NOMO-1 (cell line): Measurements from ENCODE around the gene TRIM56.
"Not testable (repeated sequence)": the region's sequence is repeated elsewhere in the genome, so short reads cannot be mapped to it uniquely, and the experiment has no call there.

Source experiments
- DNase-seq, 2 experiments: peaks; one replicate each; lab custom pipeline; 2025; ENCODE audit not compliant: unreplicated experiment in 2 of 2; lab: John Stamatoyannopoulos, UW

TRIM56 gene

DNA sequence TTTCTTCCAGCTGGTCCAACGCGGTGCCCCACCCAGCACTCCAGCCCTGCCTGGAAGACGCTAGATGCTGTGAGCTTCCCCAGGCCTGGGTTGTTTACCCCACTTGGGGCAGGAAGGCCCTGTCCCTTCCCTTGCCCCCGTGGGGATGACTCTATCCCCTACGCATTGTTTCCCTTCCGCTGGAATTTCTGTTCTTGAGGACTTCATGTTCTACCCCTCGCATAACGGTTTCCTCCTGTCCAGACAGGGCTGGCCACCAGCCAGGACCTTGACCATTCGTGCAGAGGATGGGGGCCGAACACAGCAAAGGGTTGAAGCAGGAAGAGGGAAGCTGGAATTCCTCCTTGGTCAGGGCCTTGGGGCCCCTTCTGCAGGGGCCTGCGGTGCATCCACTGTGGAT, 27.0 kb downstream of the TRIM56 start:
- DNase-seq = no peak

DNA sequence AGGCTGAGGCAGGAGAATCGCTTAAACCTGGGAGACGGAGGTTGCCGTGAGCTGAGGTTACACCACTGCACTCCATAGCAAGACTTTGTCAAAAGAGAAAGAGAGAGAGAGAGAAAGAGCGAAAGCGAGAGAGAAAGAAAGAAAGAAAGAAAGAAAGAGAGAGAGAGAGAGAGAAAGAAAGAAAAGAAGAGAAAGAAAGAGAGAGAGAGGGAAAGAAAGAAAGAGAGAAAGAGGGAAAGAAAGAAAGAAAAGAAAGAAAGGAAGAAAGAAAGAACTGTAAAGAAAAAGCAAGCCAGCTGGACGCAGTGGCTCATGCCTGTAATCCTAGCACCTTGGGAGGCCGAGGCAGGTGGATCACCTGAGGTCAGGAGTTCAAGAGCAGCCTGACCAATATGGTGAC, 27.9 kb downstream of the TRIM56 start:
- DNase-seq = not testable (repeated sequence)

DNA sequence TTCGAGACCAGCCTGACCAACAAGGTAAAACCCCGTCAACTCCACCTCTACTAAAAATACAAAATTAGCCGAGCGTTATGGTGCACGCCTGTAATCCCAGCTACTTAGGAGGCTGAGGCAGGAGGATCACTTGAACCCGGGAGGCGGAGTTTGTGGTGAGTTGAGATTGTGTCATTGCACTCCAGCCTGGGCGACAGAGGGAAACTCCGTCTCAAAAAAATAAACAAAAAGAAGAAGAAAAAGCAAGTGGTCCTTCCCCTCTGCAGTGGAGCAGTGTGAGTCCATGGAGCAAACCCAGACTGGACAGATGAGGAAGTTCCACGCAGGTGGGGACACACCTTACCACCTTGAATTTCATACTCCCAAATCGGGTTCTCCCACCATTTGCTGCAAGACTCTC, 28.6 kb downstream of the TRIM56 start:
- DNase-seq = no peak

DNA sequence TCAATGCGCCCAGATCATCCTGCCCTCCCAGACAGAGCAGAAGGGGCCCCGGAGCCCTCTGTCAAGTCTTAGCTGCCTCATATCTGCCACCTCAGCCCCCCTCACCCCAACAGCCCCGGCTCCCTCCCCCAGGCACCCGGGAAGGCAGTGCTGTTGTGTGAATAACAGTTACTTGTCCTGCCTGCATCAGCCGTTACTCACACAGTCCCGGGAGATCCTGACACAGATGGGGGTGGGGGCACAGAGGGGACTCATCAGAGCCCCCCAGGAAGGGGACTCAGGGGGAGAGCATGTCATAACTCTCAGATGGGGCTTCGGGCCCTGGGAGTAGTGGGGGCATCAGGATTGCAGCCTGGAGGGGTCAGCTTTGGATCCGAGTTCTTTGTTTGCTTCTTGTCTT, 29.2 kb downstream of the TRIM56 start:
- DNase-seq = no peak

DNA sequence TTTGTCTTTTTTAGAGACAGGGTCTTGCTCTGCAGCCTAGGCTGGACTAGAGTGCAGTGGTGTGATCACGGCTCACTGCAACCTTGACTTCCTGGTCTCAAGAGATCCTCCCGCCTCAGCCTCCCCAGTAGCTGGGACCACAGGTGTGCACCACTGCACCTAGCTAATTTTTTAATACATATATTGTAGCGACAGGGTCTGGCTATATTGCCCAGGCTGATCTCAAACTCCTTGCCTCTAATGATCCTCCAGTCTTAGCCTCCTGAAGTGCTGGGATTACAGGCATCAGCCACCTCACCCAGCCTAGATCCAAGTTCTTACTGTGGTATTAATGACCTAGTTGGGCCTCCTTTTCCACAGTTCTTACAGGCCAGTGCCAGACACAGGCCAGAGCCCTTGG, 29.9 kb downstream of the TRIM56 start:
- DNase-seq = no peak

DNA sequence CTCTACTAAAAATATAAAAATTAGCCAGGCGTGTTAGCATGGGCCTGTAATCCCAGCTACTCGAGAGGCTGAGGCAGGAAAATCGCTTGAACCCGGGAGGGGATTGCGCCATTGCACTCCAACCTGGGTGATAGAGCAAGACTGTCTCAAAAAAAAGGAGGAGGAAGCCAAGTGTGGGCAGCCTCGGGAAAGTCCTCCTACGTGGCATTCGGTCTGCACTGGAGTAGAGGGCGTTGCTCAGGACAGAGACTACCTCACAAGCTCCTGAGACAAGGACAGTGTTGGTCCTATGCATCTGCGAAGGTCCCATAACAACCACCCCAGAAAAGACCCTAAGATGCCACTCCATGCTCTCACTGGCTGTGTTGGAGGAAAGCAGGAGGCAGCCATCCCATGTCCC, 31.6 kb downstream of the TRIM56 start:
- no peak for DNase-seq

DNA sequence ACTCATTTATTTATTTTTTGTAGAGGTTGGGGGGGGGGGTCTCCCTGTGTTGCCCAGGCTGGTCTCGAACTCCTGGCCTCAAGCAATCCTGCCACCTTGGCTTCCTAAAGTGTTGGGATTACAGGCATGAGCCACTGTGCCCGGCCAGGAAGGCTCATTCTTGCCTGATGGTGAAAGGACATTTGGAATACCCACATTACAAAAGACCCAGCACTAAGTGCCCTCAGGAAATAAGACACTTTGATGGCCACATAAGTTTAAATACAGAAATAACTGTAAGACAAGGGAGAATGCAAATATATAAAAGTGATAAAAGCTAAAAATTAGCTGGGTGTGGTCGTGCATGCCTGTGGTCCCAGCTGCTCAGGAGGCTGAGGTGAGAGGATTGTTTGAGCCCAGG, 33.6 kb downstream of the TRIM56 start:
- no peak for DNase-seq

DNA sequence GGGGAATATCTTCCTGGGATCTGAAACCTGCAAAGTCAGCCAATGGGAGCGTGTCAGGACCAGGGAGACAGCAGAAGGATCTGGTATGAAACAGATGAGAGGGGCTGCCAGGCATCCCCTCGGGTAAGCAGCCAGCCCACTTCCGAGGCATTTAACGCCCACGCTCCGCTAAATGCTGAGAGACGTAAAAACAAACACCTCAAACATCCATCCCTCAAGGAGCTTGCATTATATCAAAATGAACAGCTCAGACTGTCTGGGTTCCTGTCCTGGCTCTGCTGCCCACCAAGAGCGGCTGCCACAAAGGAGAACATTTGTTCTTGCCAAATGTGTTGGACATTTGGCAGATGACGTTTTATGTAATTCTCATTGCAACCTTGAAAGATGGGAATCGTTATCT, 34.6 kb downstream of the TRIM56 start:
- DNase-seq = no peak

DNA sequence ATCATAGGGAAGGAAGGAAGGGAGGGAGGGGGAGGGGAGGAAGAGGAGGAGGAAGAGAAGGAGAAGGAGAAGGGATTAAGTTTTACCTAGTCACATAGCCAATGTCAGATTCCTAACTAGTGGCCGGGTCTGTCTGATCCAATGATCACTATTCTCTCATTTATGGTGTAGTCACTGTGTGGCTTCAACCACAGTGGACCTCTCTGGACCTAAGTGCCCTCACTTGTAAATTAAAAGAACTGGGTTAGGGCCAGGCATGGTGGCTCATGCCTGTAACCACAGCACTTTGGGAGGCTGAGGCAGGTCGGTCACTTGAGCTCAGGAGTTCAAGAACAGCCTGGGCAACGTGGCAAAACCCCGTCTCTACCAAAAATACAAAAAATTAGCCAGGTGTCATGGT, 35.0 kb downstream of the TRIM56 start:
- DNase-seq = no peak

DNA sequence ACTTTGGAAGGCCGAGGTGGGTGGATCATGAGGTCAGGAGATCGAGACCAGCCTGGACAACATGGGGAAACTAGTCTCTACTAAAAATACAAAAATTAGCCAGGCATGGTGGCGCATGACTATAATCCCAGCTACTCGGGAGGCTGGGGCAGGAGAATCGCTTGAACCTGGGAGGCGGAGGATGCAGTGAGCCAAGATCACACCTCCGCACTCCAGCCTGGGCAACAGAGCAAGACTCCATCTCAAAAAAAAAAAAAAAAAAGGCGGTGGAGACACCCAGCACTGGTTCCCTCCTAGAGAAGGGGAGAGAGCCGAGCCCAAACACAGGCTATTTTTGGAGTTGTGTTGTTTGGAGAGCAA, 36.3 kb downstream of the TRIM56 start:
- not testable (repeated sequence) for DNase-seq

DNA sequence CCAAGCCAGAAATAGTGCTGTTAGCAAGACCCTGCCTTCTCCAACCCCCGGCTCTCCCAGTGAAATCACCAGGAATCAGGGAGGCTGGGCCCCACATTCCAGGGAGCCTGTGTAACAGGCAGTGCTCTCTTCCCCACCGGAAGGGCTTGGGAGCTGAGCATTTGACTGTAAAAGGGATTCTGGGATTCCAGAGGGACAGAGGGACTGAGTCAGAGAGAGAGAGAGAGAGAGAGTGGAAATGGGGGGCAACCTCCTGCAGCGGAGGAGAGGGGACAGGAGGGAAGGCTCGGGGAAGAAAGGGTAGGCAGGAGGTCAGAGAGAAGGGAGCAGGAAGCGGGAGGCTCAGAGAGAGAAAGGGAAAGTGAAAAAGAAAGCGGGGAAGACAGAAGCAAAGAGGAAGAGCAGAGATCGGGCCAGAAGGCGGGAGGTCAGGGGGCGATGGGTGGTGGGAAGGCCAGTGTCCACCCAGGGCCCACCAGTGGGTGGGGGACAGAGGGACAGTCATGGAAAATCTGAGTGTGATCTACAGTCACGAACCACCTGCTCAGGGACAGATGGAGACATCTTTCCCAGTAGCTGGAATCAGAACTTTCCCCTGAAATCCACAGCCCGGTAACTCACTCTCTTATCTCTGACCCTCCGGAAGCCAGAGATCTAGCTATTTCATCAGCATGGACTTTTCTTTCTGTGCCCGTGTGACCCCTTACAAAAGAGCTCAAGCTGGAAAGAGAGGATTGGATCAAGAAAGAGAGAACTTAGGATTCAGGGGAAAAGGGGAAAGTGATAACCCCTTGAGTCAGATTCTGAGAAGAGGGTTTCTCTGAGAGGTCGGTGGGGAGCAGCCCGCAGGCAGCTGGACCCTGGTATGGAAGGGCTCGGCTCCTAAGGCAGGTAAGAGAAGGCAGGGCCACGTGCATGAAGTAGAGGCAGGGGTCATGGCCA, 37.0 kb downstream of the TRIM56 start:
- DNase-seq = peak in 1 of 2 experiments; percentile 60

DNA sequence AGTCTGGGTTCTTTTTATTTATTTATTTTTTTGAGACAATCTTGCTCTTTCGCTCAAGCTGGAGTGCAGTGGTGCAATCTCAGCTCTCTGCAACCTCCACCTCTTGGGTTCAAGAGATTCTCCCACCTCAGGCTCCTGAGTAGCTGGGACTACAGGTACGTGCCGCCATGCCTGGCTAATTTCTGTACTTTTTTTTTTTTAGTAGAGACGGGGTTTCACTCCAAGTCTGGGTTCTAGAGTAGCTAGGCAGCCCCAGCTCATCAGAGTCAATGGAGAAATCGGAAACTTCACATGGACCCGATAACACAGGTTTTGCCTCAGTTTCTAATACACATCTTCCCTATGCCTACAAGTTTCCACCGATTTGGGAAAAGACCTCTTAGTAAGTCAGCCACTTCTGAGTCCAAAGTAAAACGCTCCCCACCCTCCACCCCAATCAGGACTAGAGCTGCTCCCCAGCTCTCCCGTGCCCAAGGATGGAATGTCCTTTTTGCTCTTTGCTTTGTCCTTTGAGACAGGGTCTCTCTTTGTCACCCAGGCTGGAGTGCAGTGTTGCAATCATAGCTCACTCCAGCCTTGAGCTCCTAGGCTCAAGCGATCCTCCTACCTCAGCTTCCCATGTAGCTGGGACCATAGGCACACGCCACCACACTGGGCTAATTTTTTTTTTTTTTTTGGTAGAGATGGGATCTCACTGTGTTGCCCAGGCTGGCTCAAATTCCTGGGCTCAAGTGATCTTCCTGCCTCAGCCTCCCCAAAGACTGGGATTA, 37.8 kb downstream of the TRIM56 start:
- no peak for DNase-seq

DNA sequence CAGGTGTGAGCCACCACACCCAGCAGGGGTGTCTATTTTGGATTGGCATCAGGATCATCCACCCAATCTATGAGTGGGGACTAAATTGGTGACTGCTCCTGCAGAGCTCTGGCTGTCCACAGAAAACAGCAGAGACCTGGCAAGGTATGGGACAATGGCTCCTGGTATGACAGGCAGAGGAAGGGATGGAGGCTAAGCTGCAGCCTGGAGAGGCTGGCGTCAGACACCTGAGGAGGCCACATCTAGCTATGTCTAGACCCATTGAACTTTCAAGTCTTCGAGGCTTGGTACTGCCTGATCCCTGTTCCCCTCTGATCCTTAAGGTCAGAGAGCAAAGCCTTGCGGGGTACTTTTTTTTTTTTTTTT, 38.4 kb downstream of the TRIM56 start:
- DNase-seq = no peak

DNA sequence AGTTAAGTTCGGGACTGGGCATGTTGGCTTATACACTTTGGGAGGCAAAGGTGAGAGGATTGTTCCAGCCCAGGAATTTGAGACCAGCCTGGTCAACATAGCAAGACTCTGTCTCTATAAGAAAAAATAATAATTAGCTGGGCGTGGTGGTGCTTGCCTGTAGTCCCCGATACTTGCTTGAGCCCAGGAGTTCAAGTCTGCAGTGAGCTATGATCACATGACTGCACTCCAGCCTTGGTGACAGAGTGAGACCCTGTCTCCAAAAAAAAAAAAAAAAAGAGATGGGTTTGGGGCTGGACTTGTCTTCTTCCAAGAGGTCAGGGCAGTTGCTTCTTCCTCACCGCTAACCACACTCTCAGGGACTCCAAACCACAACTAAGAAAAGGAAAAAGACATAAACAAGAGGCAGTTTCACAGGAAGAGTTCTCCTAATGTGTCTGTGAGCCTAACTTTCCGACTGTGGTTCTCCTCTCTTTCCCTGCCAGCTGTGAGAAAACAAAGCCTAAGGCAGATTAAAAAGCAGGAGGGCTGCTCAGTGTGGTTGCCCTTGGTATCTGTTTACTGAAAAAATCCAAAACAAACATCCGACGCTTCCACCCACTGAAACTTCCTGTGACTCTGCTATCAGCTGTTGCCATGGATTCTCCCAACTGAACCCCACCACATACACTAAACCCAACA, 39.2 kb downstream of the TRIM56 start:
- peak; percentile 20 to 51 for DNase-seq

DNA sequence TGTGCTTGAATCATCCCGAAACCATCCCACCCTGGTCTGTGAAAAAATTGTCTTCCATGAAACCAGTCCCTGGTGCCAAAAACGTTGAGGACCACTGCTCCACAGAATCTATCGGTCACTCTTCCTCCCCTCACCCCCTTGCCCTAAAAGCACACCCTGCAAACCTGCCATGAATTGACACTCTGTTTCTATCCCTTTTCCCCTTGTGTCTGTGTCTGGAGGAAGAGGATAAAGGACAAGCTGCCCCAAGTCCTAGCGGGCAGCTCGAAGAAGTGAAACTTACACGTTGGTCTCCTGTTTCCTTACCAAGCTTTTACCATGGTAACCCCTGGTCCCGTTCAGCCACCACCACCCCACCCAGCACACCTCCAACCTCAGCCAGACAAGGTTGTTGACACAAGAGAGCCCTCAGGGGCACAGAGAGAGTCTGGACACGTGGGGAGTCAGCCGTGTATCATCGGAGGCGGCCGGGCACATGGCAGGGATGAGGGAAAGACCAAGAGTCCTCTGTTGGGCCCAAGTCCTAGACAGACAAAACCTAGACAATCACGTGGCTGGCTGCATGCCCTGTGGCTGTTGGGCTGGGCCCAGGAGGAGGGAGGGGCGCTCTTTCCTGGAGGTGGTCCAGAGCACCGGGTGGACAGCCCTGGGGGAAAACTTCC, 40.8 kb downstream of the TRIM56 start:
- no peak for DNase-seq

DNA sequence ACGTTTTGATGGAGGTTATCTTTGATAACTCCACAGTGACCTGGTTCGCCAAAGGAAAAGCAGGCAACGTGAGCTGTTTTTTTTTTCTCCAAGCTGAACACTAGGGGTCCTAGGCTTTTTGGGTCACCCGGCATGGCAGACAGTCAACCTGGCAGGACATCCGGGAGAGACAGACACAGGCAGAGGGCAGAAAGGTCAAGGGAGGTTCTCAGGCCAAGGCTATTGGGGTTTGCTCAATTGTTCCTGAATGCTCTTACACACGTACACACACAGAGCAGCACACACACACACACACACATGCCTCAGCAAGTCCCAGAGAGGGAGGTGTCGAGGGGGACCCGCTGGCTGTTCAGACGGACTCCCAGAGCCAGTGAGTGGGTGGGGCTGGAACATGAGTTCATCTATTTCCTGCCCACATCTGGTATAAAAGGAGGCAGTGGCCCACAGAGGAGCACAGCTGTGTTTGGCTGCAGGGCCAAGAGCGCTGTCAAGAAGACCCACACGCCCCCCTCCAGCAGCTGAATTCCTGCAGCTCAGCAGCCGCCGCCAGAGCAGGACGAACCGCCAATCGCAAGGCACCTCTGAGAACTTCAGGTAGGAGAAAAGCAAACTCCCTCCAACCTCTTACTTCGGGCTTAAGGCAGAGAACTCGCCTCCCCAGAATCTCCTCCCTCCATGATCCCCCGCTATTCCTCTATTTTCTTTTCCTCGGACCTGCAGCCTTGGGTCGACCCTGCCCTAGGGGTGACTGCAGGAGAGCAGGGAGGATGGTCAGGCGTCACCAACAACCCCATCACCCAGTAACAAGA, 41.6 kb downstream of the TRIM56 start, which contains the start of gene SERPINE1:
SERPINE1 (plus strand) TSS at position 454 of the 809 bp plus-strand sequence. CDS start 1,290 bp downstream, outside the sequence.
- no peak for DNase-seq

DNA sequence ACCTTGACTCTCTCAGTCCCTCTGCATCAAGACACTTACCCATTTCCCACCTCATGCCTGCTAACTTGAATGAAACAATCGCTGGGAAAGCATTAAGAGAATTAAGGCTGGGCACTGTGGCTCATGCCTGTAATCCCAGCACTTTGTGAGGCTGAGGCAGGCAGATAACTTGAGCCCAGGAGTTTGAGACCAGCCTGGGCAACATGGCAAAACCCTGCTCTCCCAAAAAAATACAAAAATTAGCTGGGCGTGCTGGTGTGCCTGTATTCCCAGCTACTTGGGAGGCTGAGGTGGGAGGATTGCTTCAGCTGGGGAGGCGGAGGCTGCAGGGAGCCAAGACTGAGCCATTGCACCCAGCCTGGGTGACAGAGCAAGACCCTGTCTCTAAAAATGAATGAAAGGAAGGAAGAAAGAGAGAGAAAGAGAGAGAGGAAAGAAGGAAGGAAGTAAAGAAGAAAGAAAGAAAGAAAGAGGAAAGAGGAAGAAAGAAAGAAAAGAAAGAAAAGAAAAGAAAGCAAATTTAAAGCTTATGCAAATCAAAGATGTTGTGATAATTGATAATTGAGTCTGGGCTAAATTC, 42.3 kb downstream of the TRIM56 start:
- DNase-seq = no peak

DNA sequence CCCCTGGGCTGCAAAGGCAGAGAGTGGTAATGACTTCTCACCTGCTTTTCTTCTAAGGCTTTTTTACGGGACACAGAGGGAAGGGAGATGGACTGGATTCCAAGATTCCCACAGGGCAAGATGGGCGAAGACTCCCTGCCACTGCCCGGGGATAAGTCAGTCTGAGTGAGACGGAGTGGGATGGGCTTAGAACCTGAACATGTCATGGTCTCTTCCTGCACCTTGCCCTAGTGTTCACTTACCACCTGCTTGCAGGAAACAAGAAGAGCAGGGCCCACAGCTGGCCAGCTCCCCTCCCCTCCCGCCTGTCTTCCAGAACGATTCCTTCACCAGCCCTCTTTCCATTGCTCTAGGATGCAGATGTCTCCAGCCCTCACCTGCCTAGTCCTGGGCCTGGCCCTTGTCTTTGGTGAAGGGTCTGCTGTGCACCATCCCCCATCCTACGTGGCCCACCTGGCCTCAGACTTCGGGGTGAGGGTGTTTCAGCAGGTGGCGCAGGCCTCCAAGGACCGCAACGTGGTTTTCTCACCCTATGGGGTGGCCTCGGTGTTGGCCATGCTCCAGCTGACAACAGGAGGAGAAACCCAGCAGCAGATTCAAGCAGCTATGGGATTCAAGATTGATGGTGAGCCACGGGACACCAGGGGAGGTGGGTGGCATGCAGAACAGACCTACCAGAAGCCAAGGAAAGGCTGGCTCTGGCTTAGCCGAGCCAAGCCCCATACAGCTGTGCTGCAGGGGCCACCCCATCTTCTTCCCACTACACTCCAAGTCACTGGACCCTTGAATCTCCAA, 43.0 kb downstream of the TRIM56 start:
- DNase-seq = no peak

DNA sequence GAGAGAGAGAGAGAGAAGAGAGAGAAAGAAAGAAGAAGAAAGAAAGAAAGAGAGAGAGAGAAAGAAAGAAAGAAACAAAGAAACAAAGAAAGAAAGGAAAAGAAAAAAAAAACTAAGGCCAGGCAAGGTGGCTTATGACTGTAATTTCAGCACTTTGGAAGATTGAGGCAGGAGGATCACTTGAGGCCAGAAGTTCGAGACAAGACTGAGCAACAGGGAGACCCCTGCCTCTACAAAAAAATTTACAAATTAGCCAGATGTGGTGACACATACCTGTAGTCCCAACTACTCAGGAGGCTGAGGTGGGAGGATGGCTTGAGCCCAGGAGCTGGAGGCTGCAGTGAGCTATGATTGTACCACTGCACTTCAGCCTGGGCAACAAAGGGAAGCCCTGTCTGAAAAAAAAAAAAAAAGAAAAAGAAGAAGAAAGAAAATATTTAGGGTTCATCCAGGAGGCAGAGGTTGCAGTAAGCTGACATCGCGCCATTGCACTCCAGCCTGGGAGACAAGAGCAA, 44.4 kb downstream of the TRIM56 start:
- no peak for DNase-seq
